Activated T-cell treated with anti-CD3 and anti-CD28 coated beads, Interleukin-2, amount 50 U/mL, for 1 hour (primary cell): ENCODE results near the gene KLHL26.
A peak's percentile ranks its signal among the peaks of the same experiment; 100 is the strongest.
"Not testable (repeated sequence)": the region's sequence is repeated elsewhere in the genome, so short reads cannot be mapped to it uniquely, and the experiment has no call there.

Experiments
- DNase-seq: peaks from one replicate; pipeline ENCODE4 v3.0.0-alpha.2; 2020

The KLHL26 gene, protein sequence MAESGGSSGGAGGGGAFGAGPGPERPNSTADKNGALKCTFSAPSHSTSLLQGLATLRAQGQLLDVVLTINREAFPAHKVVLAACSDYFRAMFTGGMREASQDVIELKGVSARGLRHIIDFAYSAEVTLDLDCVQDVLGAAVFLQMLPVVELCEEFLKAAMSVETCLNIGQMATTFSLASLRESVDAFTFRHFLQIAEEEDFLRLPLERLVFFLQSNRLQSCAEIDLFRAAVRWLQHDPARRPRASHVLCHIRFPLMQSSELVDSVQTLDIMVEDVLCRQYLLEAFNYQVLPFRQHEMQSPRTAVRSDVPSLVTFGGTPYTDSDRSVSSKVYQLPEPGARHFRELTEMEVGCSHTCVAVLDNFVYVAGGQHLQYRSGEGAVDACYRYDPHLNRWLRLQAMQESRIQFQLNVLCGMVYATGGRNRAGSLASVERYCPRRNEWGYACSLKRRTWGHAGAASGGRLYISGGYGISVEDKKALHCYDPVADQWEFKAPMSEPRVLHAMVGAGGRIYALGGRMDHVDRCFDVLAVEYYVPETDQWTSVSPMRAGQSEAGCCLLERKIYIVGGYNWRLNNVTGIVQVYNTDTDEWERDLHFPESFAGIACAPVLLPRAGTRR

DNA sequence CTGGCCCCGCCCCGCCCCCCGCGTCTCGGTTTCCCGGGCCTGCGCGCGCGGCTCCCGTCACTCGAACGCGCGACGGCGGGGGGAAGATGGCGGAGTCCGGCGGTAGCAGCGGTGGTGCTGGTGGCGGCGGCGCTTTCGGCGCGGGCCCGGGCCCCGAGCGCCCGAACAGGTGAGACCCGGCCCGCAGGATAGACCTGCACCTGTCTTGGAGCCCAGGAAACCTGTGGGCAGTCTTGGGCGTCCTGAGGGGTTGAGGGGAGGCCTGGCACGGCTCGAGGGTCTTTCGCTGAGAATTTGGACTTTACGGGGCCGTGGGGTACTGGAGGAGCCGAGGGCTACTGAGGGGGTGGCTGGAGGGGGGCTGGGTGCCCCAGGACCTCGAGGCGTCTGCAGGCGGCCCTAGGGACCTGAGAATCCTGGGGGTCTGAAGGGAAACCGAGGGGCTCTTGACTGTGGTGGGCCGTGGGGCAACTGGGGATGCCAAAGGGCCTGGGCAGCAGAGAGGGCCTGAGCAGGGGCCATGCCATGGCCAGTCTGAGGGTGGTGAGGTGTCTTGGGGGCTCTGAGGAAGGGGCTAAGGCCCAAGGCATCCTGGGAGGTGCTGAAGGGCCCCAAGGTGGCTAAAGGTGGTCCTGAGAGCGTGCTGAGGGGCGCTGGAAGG lies at the start of gene KLHL26:
TSS of gene KLHL26 (plus strand) at position 60 of the 661 bp plus-strand sequence. CDS start at position 87, 27 bp downstream.
- peak; percentile 27 for DNase-seq

DNA sequence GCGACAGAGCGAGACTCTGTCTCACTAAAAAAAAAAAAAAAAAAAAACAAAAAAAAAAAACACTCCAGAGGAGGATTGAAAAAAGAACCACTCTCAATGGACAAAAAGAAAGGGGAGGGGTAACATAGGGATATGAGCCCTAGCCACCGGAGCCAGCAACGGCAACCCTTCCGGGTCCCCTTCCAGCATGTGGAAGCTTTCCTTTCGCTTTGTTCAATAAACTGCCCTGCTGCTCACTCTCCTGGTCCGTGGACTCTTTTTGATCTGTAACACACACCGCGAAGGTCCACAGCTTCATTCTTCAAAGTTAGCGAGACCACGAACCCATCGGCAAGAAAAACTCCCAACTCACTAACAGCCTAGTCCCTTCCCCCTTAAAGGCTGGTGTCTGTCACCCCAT lies 49.3 kb upstream of the KLHL26 start:
- no peak for DNase-seq

DNA sequence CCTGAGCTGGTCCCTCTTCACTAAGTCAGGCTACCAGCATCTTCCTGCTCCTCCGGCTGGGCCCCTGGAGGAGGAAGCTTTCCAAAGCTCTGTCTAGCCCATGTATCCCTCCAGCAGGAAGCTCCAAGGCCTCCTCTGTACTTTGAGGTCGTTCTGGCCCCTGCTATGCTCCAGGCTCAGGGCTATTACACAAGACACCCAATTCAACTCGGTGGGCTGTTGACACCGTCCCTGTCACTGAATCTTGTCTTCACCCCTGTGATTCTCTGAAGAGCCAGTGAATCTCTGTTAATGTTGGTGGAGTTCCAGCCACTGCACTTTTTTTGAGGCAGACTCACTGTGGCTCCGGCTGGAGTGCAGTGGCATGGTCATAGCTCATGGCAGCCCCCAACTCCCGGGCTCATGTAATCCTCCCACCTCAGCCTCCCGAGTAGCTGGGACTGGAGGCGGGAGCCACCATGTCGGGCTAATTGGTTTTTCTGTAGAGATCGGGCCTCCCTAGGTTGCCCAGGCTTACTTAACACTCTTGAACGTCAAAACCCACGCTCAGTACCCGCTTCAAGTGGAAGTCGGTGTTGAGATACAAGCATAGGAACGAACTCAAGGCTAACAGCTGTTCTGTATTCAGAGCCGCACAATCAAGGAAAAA lies 48.7 kb upstream of the KLHL26 start:
- no peak for DNase-seq

DNA sequence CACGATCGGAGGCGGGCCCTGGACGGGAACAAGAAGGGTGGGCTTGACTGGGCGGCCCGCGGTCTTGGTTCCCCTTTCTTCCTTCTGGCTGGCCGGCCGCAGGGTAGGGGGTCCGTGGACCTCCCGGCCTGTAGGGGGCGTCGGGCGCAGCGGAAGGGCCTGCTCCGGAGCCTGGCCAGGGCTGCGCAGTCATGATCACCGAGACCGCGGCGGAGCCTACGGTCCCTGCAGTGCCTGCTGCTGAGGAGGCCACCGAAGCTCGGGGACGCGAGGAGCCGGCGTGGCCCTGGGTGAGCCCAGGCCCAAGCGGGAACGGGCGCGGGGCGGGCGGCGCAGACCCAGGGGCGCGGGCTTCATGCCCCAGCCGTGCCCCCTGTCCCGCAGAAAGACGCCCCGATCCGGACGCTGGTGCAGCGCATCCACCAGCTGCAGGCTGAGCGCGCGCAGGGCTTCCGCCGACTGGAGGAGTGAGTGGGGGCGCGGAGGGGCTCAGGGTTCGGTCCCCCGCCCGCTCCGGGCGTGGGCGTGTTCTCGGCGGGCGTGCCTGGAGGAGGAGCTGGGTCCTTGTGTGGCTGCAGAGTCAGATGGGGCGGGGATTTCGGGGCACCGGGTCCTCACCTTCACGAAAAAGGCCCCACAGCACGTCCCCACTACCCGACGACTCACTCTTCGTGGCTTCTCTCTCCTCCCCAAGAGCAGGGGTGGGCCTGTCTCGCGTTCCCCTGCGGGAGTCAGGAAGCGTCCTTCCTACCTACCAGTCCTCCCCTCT lies 48.0 kb upstream of the KLHL26 start, which contains the start of gene REX1BD:
TSS of gene REX1BD (plus strand) at position 188 of the 769 bp plus-strand sequence. CDS start at position 192, 4 bp downstream.
- DNase-seq, result peak; percentile 86

DNA sequence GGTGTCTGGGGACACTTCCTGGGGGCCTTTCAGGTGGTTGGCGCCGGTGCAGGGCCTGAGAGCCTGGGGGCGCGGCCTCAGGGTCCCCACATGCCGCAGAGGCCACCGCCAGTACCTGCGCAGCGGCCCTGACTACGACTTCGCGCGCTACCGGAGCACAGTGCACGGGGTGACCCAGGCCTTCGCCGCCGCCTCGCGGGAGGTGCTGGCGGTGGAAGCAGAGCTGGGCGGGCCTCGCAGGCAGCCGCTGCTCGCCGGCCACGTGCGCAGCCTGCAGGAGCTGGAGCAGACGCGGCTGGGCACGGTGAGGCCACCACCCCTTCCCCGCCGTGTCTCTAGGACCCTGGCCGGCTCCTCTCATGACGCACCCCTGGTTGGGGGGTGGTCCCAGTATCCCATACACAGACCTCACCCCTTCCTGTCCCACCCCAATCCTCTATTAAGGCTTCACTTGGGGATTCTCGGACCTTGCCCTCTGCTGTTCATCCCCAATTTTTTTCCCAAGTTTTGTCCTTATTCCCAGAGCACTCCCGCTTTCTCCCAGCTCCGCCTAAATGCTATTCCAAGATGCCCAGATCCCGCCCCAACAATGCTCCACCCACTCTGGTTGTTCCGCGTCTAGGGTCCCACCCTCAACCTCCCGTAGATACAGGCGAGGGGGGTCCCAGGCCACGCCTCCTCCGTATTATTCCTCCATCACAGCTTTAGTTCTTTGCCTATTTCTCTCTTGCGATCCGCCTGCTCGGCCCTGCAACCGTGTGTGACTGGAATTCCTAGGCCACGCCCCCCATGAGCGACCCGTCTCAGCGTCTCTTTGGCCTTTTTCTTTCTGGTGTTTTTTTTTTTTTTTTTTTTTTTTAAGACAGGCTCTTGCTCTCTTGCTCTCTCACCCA lies 47.2 kb upstream of the KLHL26 start:
- DNase-seq, result no peak

DNA sequence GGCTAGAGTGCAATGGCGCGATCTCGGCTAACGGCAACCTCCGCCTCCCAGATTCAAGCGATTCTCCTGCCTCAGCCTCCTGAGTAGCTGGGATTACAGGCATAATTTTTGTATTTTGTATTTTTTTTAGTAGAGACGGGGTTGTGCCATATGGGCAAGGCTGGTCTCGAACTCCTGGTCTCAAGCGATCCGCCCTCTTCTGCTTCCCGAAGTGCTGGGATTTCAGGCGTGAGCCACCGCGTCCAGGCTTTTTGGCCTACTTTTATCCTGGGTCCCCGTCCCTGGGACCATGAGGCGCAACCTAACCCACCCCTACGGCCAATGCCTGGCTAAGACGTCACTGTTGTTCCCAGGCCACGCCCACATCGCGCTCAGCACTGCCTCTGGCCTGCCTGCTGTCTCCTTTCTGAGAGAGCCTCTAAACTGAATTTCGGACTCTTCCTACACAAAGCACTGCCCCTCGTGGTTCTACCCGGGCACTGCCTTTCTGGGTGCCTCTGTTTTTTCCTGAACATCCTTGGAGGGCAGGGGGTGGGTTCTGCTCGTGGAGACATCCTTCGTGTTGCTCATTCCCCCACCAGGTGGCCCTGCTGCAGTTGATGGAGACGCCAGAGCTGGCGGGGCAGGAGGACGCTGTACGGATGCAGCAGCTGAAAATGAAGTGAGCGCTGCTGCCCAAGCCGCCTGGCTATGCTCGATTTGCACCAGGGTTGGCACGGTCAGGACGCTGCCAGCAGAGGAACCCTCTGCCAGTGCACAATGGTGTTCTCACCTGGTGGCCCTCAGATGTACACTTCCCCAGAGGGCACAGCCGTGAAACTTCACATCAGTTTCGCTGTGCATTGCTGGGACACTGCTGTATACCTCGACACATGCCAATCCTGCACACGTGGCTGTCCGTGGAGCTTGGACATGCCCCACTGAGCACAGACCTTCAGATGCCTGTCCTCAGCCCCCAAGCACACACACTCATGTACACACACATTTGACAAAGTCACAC lies 46.3 kb upstream of the KLHL26 start:
- DNase-seq, result peak; percentile 24

DNA sequence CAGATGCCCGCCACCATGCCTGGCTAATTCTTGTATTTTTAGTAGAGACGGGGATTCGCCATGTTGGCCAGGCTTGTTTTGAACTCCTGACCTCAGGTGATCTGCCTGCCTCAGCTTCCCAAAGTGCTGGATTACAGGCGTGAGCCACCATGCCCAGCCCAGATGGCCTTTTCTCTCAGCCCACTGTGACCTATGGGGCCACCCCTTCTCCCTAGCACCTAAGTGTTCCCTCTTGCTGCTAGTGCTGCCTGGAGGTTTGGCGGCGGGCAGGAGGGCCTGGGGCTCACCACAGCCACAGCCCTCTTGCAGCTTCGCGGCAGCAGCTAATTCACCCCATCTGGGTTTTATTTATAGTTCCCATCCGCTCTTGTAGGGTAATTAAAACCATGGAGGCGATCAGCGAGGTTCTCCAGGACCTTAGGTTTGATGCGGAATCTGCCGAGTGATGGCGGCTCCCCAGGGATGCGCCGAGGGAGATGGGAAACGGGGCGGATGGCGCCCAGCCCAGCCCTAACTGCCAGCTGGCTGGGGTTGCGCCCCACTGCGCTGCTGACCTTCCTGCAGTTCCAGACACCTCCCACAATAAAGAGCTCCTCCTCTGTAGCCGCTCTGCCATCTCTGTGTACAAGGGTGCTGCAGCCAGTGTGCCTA lies 45.0 kb upstream of the KLHL26 start:
- DNase-seq, result no peak

DNA sequence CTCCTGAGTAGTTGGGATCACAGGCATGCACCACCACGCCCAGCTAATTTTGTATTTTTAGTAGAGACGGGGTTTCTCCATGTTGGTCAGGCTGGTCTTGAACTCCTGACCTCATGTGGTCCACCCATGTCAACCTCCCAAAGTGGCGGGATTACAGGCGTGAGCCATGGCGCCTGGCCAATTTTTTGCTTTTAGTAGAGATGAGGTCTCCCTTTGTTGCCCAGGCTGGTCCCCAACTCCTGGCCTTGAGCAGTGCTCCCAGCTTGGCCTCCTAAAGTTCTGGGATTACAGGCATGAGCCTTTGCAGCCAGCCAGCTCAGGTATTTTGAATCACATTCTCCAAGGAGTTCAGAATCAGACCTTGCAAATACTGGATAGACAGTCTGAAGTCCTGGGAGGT lies 44.1 kb upstream of the KLHL26 start:
- not testable (repeated sequence) for DNase-seq

DNA sequence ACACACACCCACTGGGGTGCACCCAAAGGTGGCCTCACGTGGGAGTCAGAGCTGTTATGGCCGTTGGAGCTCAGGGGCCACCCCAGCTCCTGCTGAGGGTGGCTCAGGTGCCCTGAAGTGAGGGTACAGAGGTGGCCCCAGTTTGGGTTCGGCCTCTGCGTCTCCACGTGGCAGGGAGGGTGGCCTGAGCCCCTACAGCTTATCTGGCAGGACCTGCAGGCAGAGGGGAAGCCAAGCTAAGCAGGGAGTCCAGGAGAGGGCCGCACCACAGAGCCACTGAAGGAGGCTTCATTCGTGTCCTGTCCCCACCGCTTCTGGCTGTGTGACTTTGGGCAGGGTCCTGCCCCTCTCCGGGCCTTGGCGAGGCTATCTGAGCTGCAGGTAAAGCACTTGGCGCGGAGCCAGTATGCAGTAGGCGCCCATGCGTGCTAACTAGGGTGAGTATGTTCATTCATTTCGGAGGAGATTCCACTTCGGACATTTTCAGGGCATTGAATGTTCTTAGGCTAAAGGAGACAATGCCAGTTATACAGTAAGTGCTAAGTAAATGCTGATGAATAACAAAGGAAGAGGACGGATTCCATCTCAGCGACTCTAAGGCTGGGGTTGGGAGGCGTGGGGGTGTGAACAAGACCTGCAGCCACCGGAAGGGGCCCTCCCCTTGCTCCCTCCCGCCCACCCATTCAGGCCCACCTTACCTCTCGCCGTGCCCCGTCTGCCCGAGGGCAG lies 43.3 kb upstream of the KLHL26 start:
- DNase-seq, result no peak

DNA sequence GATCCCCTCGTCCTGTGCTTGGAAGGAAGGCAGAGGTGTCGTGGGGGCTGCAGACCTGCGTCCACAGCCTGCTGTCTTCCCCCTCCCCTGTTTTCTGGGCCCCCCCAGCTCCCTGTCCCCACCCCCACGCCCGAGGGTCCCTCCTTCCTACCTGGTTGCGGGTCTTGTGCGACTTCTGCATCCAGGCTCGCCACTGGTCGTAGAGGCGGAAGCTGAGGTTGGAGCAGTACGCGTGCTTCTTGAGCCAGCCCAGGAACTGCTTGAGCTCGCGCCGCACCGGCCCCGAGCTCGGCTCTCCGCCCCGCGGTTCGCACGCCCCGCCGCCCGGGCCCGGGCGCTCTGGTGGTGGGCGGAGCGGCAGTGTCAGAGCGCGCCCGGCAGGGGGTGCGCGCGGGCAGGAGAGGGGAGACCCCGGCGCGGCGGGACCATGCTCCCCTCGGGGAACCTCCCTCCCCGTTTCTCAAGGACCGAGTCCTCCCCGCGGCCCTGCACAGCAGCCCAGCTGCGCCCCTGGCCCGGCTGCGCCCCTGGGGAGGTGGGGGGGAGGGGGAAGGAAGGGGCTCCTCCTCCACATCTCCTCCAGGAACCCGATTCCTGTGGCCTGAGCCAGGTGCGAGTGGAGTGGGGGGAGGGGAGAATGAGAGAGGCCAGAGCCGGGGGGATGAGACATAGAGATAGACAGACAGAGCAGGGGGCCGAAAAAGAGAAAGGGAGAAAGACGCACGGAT lies 42.6 kb upstream of the KLHL26 start:
- DNase-seq, result peak; percentile 81

DNA sequence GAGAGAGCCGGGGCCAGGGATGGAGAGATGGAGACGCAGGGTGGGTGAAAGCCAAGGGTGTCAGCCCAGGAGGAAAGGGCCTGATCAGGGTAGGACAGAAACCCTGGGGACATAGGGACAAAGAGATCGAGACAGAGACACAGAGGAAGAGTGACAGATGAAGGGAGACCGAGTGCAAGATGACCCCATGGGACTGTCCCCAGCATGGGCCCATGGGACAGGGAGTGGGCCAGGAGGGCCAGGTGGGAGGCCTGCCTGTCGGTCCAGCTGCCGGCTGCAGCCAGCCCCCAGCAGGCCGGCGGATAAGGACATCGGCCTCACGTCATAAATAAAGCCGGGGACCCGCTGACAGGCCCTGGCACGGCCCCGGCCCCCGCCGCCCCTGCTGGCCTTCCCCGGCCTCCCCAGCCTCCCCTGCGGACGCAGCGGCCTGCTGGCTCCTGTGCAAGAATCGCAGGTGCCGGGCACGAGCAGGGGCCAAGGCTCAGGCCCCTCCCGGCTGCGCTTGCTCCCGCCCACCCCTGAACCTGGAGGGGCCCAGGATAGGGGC lies 41.9 kb upstream of the KLHL26 start:
- no peak for DNase-seq

DNA sequence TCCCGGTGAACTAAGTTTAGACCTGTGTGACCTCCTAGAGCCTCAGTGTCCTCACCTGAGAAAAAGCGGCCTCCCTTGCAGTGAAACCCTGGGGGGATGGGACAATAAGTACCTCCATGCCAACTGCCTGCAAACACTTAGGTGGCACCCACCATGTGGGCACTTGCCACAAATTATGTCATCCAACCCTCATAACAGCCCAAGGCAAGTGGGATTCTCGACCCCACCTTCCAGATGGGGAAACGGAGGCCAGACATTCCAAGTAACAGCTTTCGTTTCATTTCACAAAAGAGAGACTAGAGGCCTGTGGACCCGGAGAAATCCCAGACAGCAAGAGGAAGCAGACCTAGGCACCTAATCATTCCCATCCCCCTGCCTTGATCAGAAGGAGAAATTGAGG lies 41.4 kb upstream of the KLHL26 start:
- no peak for DNase-seq

DNA sequence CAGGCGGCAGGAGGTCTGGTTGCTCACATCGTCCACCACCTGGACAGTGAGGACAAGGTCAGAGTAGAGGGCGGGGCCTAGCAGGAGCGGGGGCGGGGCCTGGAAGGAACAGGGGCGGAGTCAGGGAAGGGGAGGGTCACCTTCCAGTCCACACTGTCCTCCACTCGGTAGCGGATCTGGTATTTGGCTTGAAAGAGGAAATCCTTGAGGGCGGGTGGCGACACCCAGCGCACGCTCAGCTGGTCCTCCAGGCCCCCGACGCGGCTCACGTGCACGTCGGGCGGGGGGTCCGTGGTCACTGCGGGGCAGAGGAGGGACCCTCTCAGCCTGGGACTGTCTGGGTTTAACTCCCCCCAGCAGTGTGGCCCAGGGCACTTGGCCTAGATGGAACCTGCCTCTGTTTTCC lies 40.1 kb upstream of the KLHL26 start:
- no peak for DNase-seq

DNA sequence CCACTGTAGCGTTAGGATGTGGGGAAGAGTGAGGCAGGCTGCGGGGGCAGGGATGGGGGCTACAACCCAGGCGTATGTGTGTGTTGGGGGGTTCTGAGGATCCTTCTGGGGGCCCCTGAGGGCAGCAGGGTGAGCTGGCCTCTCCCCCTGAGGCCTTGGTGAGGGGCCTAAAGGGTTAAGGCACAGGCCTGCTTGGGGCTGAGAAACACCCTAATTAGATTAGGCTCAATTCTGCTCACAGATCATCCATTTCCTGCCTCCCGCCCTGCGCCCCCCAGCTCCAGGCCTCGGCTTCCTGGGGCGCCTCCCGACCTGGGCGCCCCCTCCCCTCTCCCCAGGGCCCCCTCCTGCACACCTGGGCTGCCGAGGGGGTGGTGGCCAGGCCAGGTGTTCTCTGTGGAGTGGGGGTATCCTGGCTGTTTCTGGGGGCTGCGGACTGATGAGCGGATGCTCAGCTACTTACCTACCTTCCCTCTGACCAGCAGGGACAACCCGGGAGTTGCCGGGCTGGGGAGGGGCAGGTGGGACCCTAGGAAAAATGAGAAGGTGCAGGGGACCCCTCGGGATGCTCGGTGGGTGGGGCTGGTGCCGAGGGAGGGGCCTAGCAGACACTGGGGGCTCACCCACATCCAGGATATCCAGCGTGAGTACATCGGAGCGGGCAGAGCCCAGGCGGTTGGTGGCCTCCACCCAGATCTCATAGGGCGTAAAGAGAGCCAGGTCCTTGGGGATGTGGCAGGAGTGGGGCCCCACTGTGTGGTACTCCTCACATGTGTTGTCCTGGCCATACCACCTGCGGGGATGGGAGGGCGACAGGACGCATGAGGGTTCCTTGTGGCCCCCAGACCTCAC lies 38.8 kb upstream of the KLHL26 start:
- DNase-seq, result no peak

DNA sequence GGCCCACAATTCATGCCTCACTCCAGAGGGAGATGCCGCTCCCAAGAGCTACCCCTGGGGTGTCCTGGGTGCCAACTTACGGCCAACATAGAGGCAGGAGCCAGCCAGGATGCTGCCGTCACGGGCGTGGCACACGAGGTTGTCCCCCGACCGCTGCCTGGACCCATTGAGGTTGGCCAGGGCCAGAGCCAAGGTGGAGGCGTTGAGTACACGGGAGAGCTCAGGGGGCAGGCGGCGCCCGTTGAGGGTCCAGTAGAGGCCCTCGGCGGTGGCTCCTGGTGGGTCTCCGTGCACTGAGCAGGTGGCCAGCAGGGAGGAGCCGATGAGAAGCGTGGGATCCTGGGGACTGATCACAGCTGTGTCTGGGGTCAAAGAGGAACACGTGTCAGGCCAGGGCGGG lies 37.3 kb upstream of the KLHL26 start:
- DNase-seq, result no peak

DNA sequence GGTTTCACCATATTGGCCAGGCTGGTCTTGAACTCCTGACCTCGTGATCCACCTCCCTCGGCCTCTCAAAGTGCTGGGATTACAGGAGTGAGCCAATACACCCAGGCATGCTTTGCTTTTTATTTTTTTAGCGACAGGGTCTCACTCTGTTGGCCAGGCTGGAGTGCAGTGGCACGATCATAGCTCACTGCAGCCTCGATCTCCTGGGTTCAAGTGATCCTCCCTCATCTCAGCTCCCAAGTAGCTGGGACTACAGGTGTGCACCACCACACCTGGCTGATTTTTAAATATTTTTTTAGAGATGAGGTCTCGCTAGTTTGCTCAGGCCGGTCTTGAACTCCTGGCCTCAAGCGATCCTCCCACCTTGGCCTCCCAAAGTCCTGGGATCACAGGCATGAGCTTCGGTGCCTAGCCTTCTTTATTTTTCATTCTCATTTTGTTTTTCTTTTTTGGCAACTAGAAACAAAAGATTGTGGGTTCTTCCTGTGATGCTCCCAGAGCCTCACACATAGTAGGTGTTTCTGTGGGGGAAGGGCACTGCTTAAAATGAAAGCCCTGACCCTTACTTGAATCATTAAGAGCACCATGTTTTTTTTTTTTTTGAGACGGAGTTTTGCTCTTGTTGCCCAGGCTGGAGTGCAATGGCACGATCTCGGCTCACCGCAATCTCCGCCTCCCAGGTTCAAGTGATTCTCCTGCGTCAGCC lies 36.0 kb upstream of the KLHL26 start:
- DNase-seq, result not testable (repeated sequence)
